Esophagus muscularis mucosa (tissue), 4 donors: Measurements from ENCODE around the gene NRGN. TPM values are rescaled to one million over a fixed set of nuclear protein-coding genes. Genes with fewer than 3 reads are reported as not detected.

Source experiments
- DNase-seq: peaks from one replicate; pipeline ENCODE4 v3.0.0-alpha.2; 2017; ENCODE audit errors: extremely low spot score
- H3K27ac ChIP-seq, 4 donors: fragments of 200-600 bp; sonication (generic); replicated peaks in 1 of 4; 1 replicate in 3 of 4; 2 replicates in 1 of 4; pipeline ENCODE4 v1.5.1; 2016 to 2019; ENCODE audit warnings: mild to moderate bottlenecking in 1 of 4
- H3K27me3 ChIP-seq, 4 donors: fragments of 200-600 bp; sonication (generic); one replicate each; pipeline versions ENCODE4 v1.5.1 to v1.6.0; 2016 to 2019
- H3K36me3 ChIP-seq, 4 donors: fragments of 200-600 bp; sonication (generic); one replicate each; pipeline ENCODE4 v1.5.1; 2016 to 2019
- H3K4me1 ChIP-seq, 4 donors: fragments of 200-600 bp; sonication (generic); one replicate each; pipeline ENCODE4 v1.5.1; 2016 to 2019
- H3K4me3 ChIP-seq, 4 donors: fragments of 200-600 bp; sonication (generic); 1 replicate in 2 of 4; 2 replicates in 2 of 4; pipeline ENCODE4 v1.5.1; 2016 to 2019; ENCODE audit warnings: mild to moderate bottlenecking in 4 of 4, moderate library complexity in 1 of 4
- H3K9me3 ChIP-seq, 4 donors: fragments of 200-600 bp; sonication (generic); 1 replicate in 3 of 4; 2 replicates in 1 of 4; pipeline ENCODE4 v1.5.1; 2016 to 2019
- EP300 ChIP-seq: sonication (generic); formaldehyde crosslinking; IDR thresholded peaks from one replicate; pipeline ENCODE4 v1.6.1; 2017; ENCODE audit warnings: antibody characterized with exemption
- POLR2A ChIP-seq: fragments of 450-650 bp; IDR thresholded peaks from one replicate; pipeline ENCODE4 v1.6.1; 2017; ENCODE audit warnings: antibody characterized with exemption, moderate library complexity, mild to moderate bottlenecking, low read depth
- POLR2AphosphoS5 ChIP-seq, 2 donors: sonication (generic); formaldehyde crosslinking; IDR thresholded peaks; one replicate each; pipeline ENCODE4 v1.6.1; 2017; ENCODE audit warnings: antibody characterized with exemption in 2 of 2
- WGBS: methylation state at CpG from one replicate; pipeline ENCODE4 v1.1.5; 2018; 5-methylcytosine and 5-hydroxymethylcytosine counted together
- intact Hi-C: fragments of 100-400 bp; cut with DNase I; formaldehyde crosslinking; loops from one replicate; pipeline ENCODE4 v1.15.1; 2023
- total RNA-seq, 4 donors: library from RNA; depleted of rRNA; stranded (reverse); fragments of >200 nt; gene quantifications; one replicate each; pipeline versions ENCODE4 v1.1.0 to v1.2.1, GENCODE V29; 2016
- TF ChIP-seq, protein P1 (sequence below), 3 experiments: fragments of 200-600 bp in 2 of 3; fragments of 450-650 bp in 1 of 3; sonication (generic) in 2 of 3; IDR thresholded peaks; one replicate each; pipeline ENCODE4 v1.5.1; 2017 to 2019; ENCODE audit warnings: antibody characterized with exemption in 3 of 3, mild to moderate bottlenecking in 2 of 3, moderate library complexity in 1 of 3

The NRGN gene
- total RNA-seq, 4 donors from 2014 or later: 1.4 to 2.3 (median 1.6) TPM

DNA sequence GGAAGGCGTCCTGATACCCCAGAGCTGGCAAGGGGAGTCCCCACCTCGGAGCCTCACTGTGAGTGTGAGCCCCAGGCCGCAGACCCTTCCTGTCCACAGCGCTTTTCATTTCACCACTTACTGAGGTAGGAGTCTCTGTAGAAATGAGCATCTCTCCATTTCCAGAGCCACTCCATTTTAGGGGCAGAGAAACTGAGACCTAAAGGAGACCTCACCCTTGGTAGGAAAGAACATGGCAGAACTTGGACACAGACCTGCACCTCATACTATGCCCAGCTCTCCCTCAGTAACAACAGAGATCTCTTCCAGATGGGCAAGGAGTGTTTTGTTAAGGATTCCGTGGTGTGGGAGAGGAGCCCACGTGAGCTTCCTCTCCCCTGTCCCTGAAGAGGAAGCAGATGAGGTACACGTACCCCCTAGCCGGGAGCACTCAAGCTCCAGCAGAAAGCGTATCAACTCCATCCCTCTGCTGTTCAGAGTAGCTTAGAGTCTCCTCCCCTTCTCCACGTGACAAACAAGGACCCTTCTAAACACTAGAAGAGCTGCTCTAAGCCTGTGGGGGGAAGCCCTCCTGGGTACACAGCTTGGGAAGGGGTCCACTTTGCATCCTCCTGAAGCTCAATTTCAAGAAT, 12.8 kb downstream of the NRGN start:
- intact Hi-C loops: no loop called here
- H3K4me1 ChIP-seq: peaks cover 23 to 52% (median 33%) of the 10 kb centered on the region in 4 donors
- 56% methylated on average over 10 of the region's 10 CpGs for WGBS
- peaks cover 0 to 58% (median 2%) of the 10 kb centered on the region in 4 donors for H3K36me3 ChIP-seq
- H3K4me3 ChIP-seq: no peak overlapping the region
- DNase-seq: no peak
- H3K27me3 ChIP-seq: peaks cover 0 to 94% (median 23%) of the 10 kb centered on the region in 4 donors
- no peak overlapping the region for H3K27ac ChIP-seq
- no peaks in the 10 kb centered on the region for H3K9me3 ChIP-seq
- TF ChIP-seq POLR2AphosphoS5 (IDR thresholded peaks at IDR 0.05) (no peak), EP300 (no peak), POLR2A (no peak)
- TF ChIP-seq, protein P1, sequence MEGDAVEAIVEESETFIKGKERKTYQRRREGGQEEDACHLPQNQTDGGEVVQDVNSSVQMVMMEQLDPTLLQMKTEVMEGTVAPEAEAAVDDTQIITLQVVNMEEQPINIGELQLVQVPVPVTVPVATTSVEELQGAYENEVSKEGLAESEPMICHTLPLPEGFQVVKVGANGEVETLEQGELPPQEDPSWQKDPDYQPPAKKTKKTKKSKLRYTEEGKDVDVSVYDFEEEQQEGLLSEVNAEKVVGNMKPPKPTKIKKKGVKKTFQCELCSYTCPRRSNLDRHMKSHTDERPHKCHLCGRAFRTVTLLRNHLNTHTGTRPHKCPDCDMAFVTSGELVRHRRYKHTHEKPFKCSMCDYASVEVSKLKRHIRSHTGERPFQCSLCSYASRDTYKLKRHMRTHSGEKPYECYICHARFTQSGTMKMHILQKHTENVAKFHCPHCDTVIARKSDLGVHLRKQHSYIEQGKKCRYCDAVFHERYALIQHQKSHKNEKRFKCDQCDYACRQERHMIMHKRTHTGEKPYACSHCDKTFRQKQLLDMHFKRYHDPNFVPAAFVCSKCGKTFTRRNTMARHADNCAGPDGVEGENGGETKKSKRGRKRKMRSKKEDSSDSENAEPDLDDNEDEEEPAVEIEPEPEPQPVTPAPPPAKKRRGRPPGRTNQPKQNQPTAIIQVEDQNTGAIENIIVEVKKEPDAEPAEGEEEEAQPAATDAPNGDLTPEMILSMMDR (IDR thresholded peaks at IDR 0.05): no peak

DNA sequence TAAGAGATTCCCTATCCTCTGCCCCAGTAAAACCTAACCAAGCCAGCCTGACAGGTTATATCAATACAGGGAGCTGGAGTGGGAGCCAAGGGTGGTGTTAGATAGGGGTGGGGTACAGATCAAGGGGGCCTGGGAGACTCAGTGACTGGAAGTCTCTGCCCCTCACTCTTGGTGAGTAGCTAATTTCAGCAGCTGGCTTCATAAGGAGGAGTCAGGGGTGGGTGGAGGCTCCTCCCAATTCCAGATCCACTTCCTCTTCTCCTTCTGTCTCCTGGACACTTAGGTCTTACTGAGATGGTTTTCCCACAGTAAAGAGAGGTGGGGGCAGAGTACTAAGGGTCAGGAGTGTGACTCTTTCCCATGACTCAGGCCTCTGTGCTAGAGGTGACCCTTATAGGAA, 13.5 kb downstream of the NRGN start:
- no peaks in the 10 kb centered on the region for H3K9me3 ChIP-seq
- no peak for TF ChIP-seq EP300
- TF ChIP-seq, protein P1 (IDR thresholded peaks at IDR 0.05): no peak
- no peak for TF ChIP-seq POLR2AphosphoS5 (IDR thresholded peaks at IDR 0.05)
- TF ChIP-seq POLR2A: no peak
- peaks cover 0 to 94% (median 28%) of the 10 kb centered on the region in 4 donors for H3K27me3 ChIP-seq
- H3K4me1 ChIP-seq: peaks cover 23 to 54% (median 35%) of the 10 kb centered on the region in 4 donors
- H3K4me3 ChIP-seq: no peak overlapping the region
- peaks cover 0 to 58% (median 2%) of the 10 kb centered on the region in 4 donors for H3K36me3 ChIP-seq
- intact Hi-C loops: no loop called here
- H3K27ac ChIP-seq: no peak overlapping the region
- DNase-seq: no peak

DNA sequence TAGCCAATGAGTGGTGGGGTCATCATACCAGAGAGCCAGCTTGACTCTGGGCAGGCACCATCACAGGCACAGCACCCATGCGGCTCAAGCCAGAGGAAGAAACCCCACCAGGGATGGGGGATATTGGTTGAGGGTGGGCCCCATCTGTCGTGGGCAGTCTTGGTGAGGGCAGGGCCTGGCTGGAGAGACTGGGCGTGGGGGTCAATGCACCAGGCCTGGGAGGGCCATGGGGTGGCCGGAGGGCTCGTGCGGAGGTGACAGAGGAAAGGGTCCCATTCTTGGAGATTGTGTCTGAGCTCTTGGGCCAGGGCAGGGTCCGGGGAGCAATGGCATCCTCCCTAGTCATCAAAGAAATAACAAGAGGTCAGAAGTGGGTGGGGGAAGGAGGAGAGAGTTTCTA, 13.9 kb downstream of the NRGN start:
- no peak for TF ChIP-seq POLR2AphosphoS5 (IDR thresholded peaks at IDR 0.05)
- no peak for TF ChIP-seq EP300
- TF ChIP-seq POLR2A: no peak
- TF ChIP-seq, protein P1 (IDR thresholded peaks at IDR 0.05): no peak
- Histone ChIP-seq H3K36me3 (peaks cover 0 to 58% (median 2%) of the 10 kb centered on the region in 4 donors), H3K4me3 (no peak overlapping the region), H3K27me3 (peaks cover 0 to 94% (median 31%) of the 10 kb centered on the region in 4 donors), H3K9me3 (no peaks in the 10 kb centered on the region), H3K27ac (no peak overlapping the region), H3K4me1 (peaks cover 24 to 54% (median 36%) of the 10 kb centered on the region in 4 donors)
- DNase-seq: no peak
- WGBS: 76% methylated on average over 7 of the region's 7 CpGs
- intact Hi-C loops: no loop called here

DNA sequence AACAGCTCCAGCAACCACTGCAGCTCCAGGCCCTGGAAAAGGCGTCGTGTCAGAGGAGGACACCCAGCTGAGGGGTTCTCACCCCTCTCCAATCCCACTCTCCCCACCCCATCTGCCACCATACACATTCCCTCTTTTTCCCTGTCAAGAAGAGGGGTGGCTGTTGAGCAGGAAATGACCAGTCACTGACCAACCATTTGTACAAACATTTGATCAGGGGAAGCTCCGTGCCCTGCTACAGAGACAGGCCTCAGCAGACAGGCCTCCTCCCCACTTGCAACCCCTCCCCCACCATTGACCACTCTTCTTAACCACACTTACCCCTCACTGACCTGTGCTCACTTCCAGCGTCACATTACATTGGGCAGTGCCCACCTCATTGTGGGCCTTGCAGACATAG, 14.6 kb downstream of the NRGN start:
- Histone ChIP-seq H3K27ac (no peak overlapping the region), H3K4me1 (peaks cover 31 to 54% (median 37%) of the 10 kb centered on the region in 4 donors), H3K36me3 (peaks cover 0 to 58% (median 2%) of the 10 kb centered on the region in 4 donors), H3K27me3 (peaks cover 3 to 94% (median 37%) of the 10 kb centered on the region in 4 donors), H3K9me3 (no peaks in the 10 kb centered on the region), H3K4me3 (no peak overlapping the region)
- 75% methylated on average over 4 of the region's 4 CpGs for WGBS
- intact Hi-C loops: no loop called here
- no peak for DNase-seq
- TF ChIP-seq POLR2A: no peak
- no peak for TF ChIP-seq POLR2AphosphoS5 (IDR thresholded peaks at IDR 0.05)
- TF ChIP-seq, protein P1 (IDR thresholded peaks at IDR 0.05): no peak
- no peak for TF ChIP-seq EP300
